ENCODE measurements around the gene ZSCAN5B.

GRCh38 chr19:56218961-56219360 is 21.4 kb upstream of the ZSCAN5B start:
- TF ChIP-seq, protein P1, sequence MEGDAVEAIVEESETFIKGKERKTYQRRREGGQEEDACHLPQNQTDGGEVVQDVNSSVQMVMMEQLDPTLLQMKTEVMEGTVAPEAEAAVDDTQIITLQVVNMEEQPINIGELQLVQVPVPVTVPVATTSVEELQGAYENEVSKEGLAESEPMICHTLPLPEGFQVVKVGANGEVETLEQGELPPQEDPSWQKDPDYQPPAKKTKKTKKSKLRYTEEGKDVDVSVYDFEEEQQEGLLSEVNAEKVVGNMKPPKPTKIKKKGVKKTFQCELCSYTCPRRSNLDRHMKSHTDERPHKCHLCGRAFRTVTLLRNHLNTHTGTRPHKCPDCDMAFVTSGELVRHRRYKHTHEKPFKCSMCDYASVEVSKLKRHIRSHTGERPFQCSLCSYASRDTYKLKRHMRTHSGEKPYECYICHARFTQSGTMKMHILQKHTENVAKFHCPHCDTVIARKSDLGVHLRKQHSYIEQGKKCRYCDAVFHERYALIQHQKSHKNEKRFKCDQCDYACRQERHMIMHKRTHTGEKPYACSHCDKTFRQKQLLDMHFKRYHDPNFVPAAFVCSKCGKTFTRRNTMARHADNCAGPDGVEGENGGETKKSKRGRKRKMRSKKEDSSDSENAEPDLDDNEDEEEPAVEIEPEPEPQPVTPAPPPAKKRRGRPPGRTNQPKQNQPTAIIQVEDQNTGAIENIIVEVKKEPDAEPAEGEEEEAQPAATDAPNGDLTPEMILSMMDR (IDR thresholded peaks at IDR 0.05; ENCODE audit: borderline replicate concordance, extremely low read depth, low read length, poor library complexity, severe bottlenecking) = no peak
- TF ChIP-seq EZH2 (IDR thresholded peaks at IDR 0.05; ENCODE audit: borderline replicate concordance, low read depth, low read length, severe bottlenecking) = no peak
